GM19463 (cell line): ENCODE measurements around the gene EDNRB.
A peak's percentile ranks its signal among the peaks of the same experiment; 100 is the strongest.

Source experiments
- ATAC-seq: cut with Tn5 transposase; IDR thresholded peaks from one replicate; pipeline ENCODE4 v1.9.1; 2021; ENCODE audit warnings: mild to moderate bottlenecking, moderate library complexity; ENCODE audit not compliant: unreplicated experiment

EDNRB gene

GRCh38 chr13:77898097-77898496 is 20.5 kb downstream of the EDNRB start:
- peak; percentile 84 for ATAC-seq

- ATAC-seq = no peak
Measured at GRCh38 chr13:77896977-77897376, 21.7 kb downstream of the EDNRB start.

- no peak for ATAC-seq
Measured at GRCh38 chr13:77896536-77896935, 22.1 kb downstream of the EDNRB start.

GRCh38 chr13:77894743-77895142 is 23.9 kb downstream of the EDNRB start:
- no peak for ATAC-seq

GRCh38 chr13:77893066-77893465 is 25.6 kb downstream of the EDNRB start:
- no peak for ATAC-seq

- no peak for ATAC-seq
Measured at GRCh38 chr13:77892491-77892890, 26.1 kb downstream of the EDNRB start.

GRCh38 chr13:77891486-77891885 is 27.1 kb downstream of the EDNRB start:
- ATAC-seq = no peak

GRCh38 chr13:77891041-77891440 is 27.6 kb downstream of the EDNRB start:
- no peak for ATAC-seq

GRCh38 chr13:77883328-77883727 is 35.3 kb downstream of the EDNRB start:
- no peak for ATAC-seq

GRCh38 chr13:77878190-77878589 is 40.4 kb downstream of the EDNRB start:
- no peak for ATAC-seq

GRCh38 chr13:77876176-77876575 is 42.5 kb downstream of the EDNRB start:
- ATAC-seq = no peak

GRCh38 chr13:77874406-77874805 is 44.2 kb downstream of the EDNRB start:
- ATAC-seq = no peak

- ATAC-seq = no peak
Measured at GRCh38 chr13:77872995-77873394, 45.6 kb downstream of the EDNRB start.

- ATAC-seq = no peak
Measured at GRCh38 chr13:77871596-77871995, 47.0 kb downstream of the EDNRB start.

GRCh38 chr13:77868717-77869116 is 49.9 kb downstream of the EDNRB start:
- ATAC-seq = no peak

- ATAC-seq = no peak
Measured at GRCh38 chr13:77866971-77867370, 51.7 kb downstream of the EDNRB start.

- no peak for ATAC-seq
Measured at GRCh38 chr13:77865622-77866021, 53.0 kb downstream of the EDNRB start.

- ATAC-seq = no peak
Measured at GRCh38 chr13:77863144-77863543, 55.5 kb downstream of the EDNRB start.

- no peak for ATAC-seq
Measured at GRCh38 chr13:77861741-77862140, 56.9 kb downstream of the EDNRB start.

- no peak for ATAC-seq
Measured at GRCh38 chr13:77860507-77860981, 58.1 kb downstream of the EDNRB start.

GRCh38 chr13:77859450-77859849 is 59.2 kb downstream of the EDNRB start:
- no peak for ATAC-seq

GRCh38 chr13:77857531-77858209 is 61.0 kb downstream of the EDNRB start:
- no peak for ATAC-seq

- no peak for ATAC-seq
Measured at GRCh38 chr13:77853703-77854102, 64.9 kb downstream of the EDNRB start.
